Trophoblast cell (in vitro differentiated cells and primary cell): Measurements from ENCODE around the gene RIC8B.

Experiments used
- DNase-seq, 2 donors: peaks; one replicate each; pipeline ENCODE4 v3.0.0-alpha.2; 2016
- H2AFZ ChIP-seq: 2 replicates; pipeline ENCODE4 v1.6.1; 2013; ENCODE audit warnings: low read length, moderate library complexity, mild to moderate bottlenecking; ENCODE audit not compliant: insufficient read depth, poor library complexity
- H2AK5ac ChIP-seq: 2 replicates; pipeline ENCODE4 v1.6.1; 2013; ENCODE audit warnings: mild to moderate bottlenecking, low read length
- H2BK120ac ChIP-seq: 2 replicates; pipeline ENCODE4 v1.6.1; 2013; ENCODE audit warnings: low read length, mild to moderate bottlenecking, moderate library complexity; ENCODE audit not compliant: insufficient read depth, poor library complexity
- H2BK12ac ChIP-seq: 2 replicates; pipeline ENCODE4 v1.6.1; 2013; ENCODE audit warnings: mild to moderate bottlenecking, low read length, moderate library complexity
- H2BK5ac ChIP-seq: 2 replicates; pipeline ENCODE4 v1.6.1; 2013; ENCODE audit warnings: low read length, low read depth, moderate library complexity, mild to moderate bottlenecking; ENCODE audit not compliant: poor library complexity
- H3K14ac ChIP-seq: 2 replicates; pipeline ENCODE4 v1.6.1; 2013; ENCODE audit warnings: mild to moderate bottlenecking, low read length
- H3K18ac ChIP-seq: 2 replicates; pipeline ENCODE4 v1.6.1; 2013; ENCODE audit warnings: mild to moderate bottlenecking, low read length
- H3K23ac ChIP-seq: 2 replicates; pipeline ENCODE4 v1.6.1; 2013; ENCODE audit warnings: low read length
- H3K27ac ChIP-seq: 2 replicates; pipeline ENCODE4 v1.5.1; 2013; ENCODE audit warnings: low read depth, mild to moderate bottlenecking, inconsistent platforms, low read length, moderate library complexity
- H3K27me3 ChIP-seq: 2 replicates; pipeline ENCODE4 v1.6.1; 2013; ENCODE audit warnings: inconsistent platforms, mild to moderate bottlenecking, low read length, moderate library complexity; ENCODE audit not compliant: insufficient read depth
- H3K36me3 ChIP-seq, 2 experiments: 1 replicate in 1 of 2; 2 replicates in 1 of 2; pipeline ENCODE4 v1.6.1; 2013; ENCODE audit warnings: low read length in 2 of 2, mild to moderate bottlenecking in 2 of 2, moderate library complexity in 1 of 2; ENCODE audit not compliant: insufficient read depth in 2 of 2, control insufficient read depth in 1 of 2
- H3K4ac ChIP-seq: 2 replicates; pipeline ENCODE4 v1.6.1; 2013; ENCODE audit warnings: low read depth, mild to moderate bottlenecking, low read length, moderate library complexity
- H3K4me1 ChIP-seq, 2 experiments: 1 replicate in 1 of 2; 2 replicates in 1 of 2; pipeline ENCODE4 v1.6.1; 2013; ENCODE audit warnings: low read length in 2 of 2, mild to moderate bottlenecking in 2 of 2, moderate library complexity in 1 of 2; ENCODE audit not compliant: insufficient read depth in 2 of 2, control insufficient read depth in 1 of 2
- H3K4me2 ChIP-seq: 2 replicates; pipeline ENCODE4 v1.6.1; 2013; ENCODE audit warnings: inconsistent platforms, mild to moderate bottlenecking, low read length, moderate library complexity
- H3K4me3 ChIP-seq: 2 replicates; pipeline ENCODE4 v1.5.1; 2013; ENCODE audit warnings: mild to moderate bottlenecking, low read depth, low read length, inconsistent platforms
- H3K79me1 ChIP-seq: one replicate; pipeline ENCODE4 v1.6.1; 2013; ENCODE audit warnings: low read length
- H3K79me2 ChIP-seq: 2 replicates; pipeline ENCODE4 v1.6.1; 2013; ENCODE audit warnings: low read length, mild to moderate bottlenecking; ENCODE audit not compliant: control insufficient read depth, insufficient read depth, poor library complexity
- H3K9ac ChIP-seq: 2 replicates; pipeline ENCODE4 v1.6.1; 2013; ENCODE audit warnings: mild to moderate bottlenecking, low read length
- H3K9me3 ChIP-seq: 2 replicates; pipeline ENCODE4 v1.6.1; 2013; ENCODE audit warnings: low read depth, mild to moderate bottlenecking, control low read depth, inconsistent platforms, low read length; ENCODE audit not compliant: insufficient read depth
- H4K12ac ChIP-seq: 2 replicates; pipeline ENCODE4 v1.6.1; 2013; ENCODE audit warnings: low read depth, mild to moderate bottlenecking, low read length, moderate library complexity
- H4K8ac ChIP-seq: 2 replicates; pipeline ENCODE4 v1.6.1; 2013; ENCODE audit warnings: low read depth, mild to moderate bottlenecking, low read length, moderate library complexity
- H4K91ac ChIP-seq: one replicate; pipeline ENCODE4 v1.6.1; 2013; ENCODE audit warnings: low read depth, mild to moderate bottlenecking, low read length, moderate library complexity
- WGBS: extraction: QIAGEN DNeasy Blood & Tissue Kit; methylation state at CpG from one replicate; pipeline ENCODE4 v1.1.7; 2013; ENCODE audit warnings: missing lambda C conversion rate; ENCODE audit not compliant: insufficient read length, insufficient coverage; ENCODE audit errors: extremely low coverage; 5-methylcytosine and 5-hydroxymethylcytosine counted together

RIC8B gene

DNA sequence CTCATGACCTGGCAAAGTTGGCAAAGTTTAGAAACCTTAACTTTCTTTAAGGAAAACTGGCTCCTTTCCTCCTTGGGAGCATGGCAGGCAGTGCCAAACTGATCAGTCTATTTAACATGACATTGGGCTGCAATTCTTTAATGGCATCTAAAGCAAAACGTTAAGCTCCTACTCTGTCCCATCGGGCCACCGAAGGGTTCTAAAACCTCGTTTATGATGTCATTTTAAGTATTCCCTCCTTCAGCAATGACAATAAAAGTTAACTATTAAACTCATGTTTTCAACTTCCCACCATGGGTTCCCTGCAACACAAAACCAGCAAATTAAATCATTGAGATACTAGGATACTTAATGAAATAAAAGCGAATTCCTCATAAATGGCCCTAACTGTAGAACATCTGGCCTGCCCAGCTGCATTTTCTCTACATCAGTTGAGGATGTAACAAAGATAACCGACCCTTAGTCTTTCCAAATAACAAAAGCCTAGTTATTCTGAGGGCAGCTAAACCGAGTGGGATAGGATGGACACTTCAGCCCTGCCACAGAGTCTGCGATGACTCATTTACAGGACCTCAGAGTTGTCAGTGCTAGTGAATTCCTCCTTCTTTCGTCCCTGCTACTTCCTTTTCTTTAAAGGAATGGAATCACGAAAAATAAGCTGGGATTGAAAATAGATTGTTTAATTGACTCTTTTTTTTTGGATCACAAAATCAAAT, 34.5 kb upstream of the RIC8B start:
- Histone ChIP-seq H3K9ac (no peak overlapping the region), H3K9me3 (no peaks in the 10 kb centered on the region)
- WGBS, result no CpG with 5 or more reads among the region's 10 CpGs

DNA sequence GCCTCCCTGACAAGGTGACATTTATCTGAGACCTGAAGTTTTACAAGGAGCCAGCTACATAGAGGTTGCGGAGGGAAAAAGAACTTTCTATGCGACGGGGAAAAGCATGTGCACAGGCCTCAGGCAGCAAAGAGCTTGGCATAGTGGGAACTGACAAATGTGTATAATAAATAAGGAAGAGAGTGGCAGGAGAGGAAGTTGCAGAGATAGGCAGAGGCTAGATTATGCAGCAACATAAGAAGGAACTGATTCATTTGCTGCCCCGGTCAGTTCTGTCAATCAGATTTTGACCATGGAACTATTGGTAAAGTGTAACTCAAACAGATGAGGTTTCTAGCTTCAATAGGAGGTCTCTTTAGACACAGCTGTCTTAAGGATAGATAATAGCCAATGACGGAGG, 33.7 kb upstream of the RIC8B start:
- Histone ChIP-seq H3K4me3 (no peak overlapping the region), H3K4ac (no peak overlapping the region)

More for the DNA sequence above, 34.5 kb upstream of the RIC8B start:
- no peak overlapping the region for H2AK5ac ChIP-seq
- H2AFZ ChIP-seq, result no peak overlapping the region
- H3K4me2 ChIP-seq, result no peak overlapping the region
- no peak overlapping the region for H3K18ac ChIP-seq
- H3K4me3 ChIP-seq, result no peak overlapping the region
- H2BK5ac ChIP-seq, result no peak overlapping the region
- no peak overlapping the region for H4K12ac ChIP-seq
- no peaks in the 10 kb centered on the region for H3K36me3 ChIP-seq
- H2BK120ac ChIP-seq, result no peak overlapping the region
- H3K4ac ChIP-seq, result no peak overlapping the region
- no peaks in the 10 kb centered on the region for H3K79me2 ChIP-seq
- no peak overlapping the region for H3K23ac ChIP-seq
- no peak overlapping the region for H4K8ac ChIP-seq
- no peak overlapping the region for H4K91ac ChIP-seq
- H3K27me3 ChIP-seq, result no peaks in the 10 kb centered on the region
- DNase-seq, result peak; percentile 55 to 72
- H3K27ac ChIP-seq, result no peak overlapping the region
- H3K79me1 ChIP-seq, result no peaks in the 10 kb centered on the region
- H2BK12ac ChIP-seq, result no peak overlapping the region
- no peaks in the 10 kb centered on the region for H3K4me1 ChIP-seq
- H3K14ac ChIP-seq, result no peak overlapping the region

DNA sequence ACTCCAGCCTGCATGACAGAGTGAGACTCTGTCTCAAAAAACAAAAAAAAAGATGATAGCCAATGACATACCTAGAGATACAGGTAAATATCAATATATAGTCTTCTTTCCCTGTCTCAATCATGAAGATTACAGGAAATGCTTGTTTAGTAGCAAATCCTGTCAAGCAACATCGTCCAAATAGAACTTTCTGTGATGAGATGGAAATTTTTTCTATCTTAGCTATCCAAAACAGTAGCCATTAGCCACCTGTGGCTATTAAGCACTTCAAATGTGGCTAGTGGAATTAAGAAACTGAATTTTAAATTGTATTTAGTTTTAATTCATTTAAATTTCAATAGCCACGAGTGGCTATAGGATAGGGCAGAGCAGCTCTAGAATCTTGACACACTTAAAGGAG, 33.2 kb upstream of the RIC8B start:
- H2AK5ac ChIP-seq, result no peak overlapping the region
- H3K9me3 ChIP-seq, result no peaks in the 10 kb centered on the region
- no peak overlapping the region for H2AFZ ChIP-seq
- no peak overlapping the region for H3K4me2 ChIP-seq
- no peak overlapping the region for H4K12ac ChIP-seq
- H3K4me3 ChIP-seq, result no peak overlapping the region
- no peaks in the 10 kb centered on the region for H3K36me3 ChIP-seq
- no peak overlapping the region for H3K4ac ChIP-seq
- no peaks in the 10 kb centered on the region for H3K4me1 ChIP-seq
- peak in 1 of 2 donors; percentile 62 for DNase-seq
- H3K9ac ChIP-seq, result no peak overlapping the region
- H3K14ac ChIP-seq, result no peak overlapping the region
- no peak overlapping the region for H3K18ac ChIP-seq
- no peak overlapping the region for H3K27ac ChIP-seq
- no peaks in the 10 kb centered on the region for H3K27me3 ChIP-seq
- H3K23ac ChIP-seq, result no peak overlapping the region
- no peak overlapping the region for H2BK120ac ChIP-seq
- H4K8ac ChIP-seq, result no peak overlapping the region
- H2BK12ac ChIP-seq, result no peak overlapping the region
- H4K91ac ChIP-seq, result no peak overlapping the region
- H3K79me2 ChIP-seq, result no peaks in the 10 kb centered on the region
- no CpG with 5 or more reads among the region's 2 CpGs for WGBS
- no peak overlapping the region for H2BK5ac ChIP-seq
- H3K79me1 ChIP-seq, result no peaks in the 10 kb centered on the region

More for the DNA sequence above, 33.7 kb upstream of the RIC8B start:
- Histone ChIP-seq H2BK120ac (no peak overlapping the region), H3K36me3 (no peaks in the 10 kb centered on the region), H3K79me1 (no peaks in the 10 kb centered on the region), H2BK5ac (no peak overlapping the region), H3K27ac (no peak overlapping the region), H4K8ac (no peak overlapping the region), H3K4me2 (no peak overlapping the region), H4K91ac (no peak overlapping the region), H3K79me2 (no peaks in the 10 kb centered on the region), H3K14ac (no peak overlapping the region), H2AK5ac (no peak overlapping the region), H2AFZ (no peak overlapping the region), H3K27me3 (no peaks in the 10 kb centered on the region), H3K23ac (no peak overlapping the region), H4K12ac (no peak overlapping the region), H3K9ac (no peak overlapping the region), H2BK12ac (no peak overlapping the region), H3K4me1 (no peaks in the 10 kb centered on the region), H3K9me3 (no peaks in the 10 kb centered on the region), H3K18ac (no peak overlapping the region)
- WGBS, result no CpG with 5 or more reads among the region's 5 CpGs
- no peak for DNase-seq

DNA sequence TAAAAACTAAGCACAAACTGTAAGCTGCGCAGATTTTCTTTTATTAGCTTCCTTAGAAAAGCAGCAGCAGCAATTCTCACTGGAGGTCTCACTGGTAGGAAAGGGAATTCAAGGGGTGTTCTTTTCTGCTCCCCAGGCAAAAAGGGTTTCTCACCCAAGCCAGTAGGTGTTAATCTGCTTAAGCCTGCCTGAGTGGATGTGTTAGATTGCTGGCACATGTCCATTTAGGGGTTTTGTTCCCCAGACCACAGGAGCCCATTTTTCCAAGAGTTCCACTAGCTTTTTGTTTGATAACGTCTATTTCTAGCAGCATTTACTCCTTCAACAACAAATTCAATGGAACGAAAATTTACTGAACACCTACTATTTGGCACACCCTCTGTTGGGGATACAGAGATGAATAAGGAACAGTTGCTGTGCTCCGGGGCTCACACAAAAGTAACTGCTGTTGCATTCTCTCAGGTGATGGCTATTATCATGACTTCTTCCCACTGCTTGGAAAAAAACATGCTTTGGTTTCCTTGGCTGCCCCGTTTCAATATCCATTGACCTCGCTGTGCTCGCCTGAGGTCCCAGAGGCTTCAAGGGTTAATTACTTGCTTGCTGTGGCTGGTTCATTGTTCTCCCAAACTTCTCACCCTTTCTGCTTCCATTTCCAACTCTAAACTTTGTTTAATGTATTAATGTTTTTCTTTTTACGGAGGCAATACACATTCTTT, 31.1 kb upstream of the RIC8B start:
- no peak for DNase-seq
- H3K4ac ChIP-seq, result no peak overlapping the region
- no CpG with 5 or more reads among the region's 8 CpGs for WGBS

More for the DNA sequence above, 31.1 kb upstream of the RIC8B start:
- Histone ChIP-seq H2AK5ac (no peak overlapping the region), H3K79me2 (no peaks in the 10 kb centered on the region), H3K9me3 (no peaks in the 10 kb centered on the region), H4K8ac (no peak overlapping the region), H2BK12ac (no peak overlapping the region), H3K18ac (no peak overlapping the region), H2AFZ (no peak overlapping the region), H3K23ac (no peak overlapping the region), H3K4me2 (no peak overlapping the region), H2BK120ac (no peak overlapping the region), H3K4me1 (no peaks in the 10 kb centered on the region), H3K27me3 (no peaks in the 10 kb centered on the region), H2BK5ac (no peak overlapping the region), H3K27ac (no peak overlapping the region), H3K9ac (no peak overlapping the region), H3K79me1 (no peaks in the 10 kb centered on the region), H3K4me3 (no peak overlapping the region), H3K36me3 (no peaks in the 10 kb centered on the region), H4K12ac (no peak overlapping the region), H4K91ac (no peak overlapping the region), H3K14ac (no peak overlapping the region)
